ENCODE results near the gene SDC4. TPM values are rescaled to one million over a fixed set of nuclear protein-coding genes. Genes with fewer than 3 reads are reported as not detected.

SDC4 gene
- total and polyA plus RNA-seq, 9 of the 15 experiments (the other 6 are each of a cell fraction or from before 2014, with no cell fraction given), result 2.1 to 10.7 (median 6.3) TPM

- TF ChIP-seq, protein P1, sequence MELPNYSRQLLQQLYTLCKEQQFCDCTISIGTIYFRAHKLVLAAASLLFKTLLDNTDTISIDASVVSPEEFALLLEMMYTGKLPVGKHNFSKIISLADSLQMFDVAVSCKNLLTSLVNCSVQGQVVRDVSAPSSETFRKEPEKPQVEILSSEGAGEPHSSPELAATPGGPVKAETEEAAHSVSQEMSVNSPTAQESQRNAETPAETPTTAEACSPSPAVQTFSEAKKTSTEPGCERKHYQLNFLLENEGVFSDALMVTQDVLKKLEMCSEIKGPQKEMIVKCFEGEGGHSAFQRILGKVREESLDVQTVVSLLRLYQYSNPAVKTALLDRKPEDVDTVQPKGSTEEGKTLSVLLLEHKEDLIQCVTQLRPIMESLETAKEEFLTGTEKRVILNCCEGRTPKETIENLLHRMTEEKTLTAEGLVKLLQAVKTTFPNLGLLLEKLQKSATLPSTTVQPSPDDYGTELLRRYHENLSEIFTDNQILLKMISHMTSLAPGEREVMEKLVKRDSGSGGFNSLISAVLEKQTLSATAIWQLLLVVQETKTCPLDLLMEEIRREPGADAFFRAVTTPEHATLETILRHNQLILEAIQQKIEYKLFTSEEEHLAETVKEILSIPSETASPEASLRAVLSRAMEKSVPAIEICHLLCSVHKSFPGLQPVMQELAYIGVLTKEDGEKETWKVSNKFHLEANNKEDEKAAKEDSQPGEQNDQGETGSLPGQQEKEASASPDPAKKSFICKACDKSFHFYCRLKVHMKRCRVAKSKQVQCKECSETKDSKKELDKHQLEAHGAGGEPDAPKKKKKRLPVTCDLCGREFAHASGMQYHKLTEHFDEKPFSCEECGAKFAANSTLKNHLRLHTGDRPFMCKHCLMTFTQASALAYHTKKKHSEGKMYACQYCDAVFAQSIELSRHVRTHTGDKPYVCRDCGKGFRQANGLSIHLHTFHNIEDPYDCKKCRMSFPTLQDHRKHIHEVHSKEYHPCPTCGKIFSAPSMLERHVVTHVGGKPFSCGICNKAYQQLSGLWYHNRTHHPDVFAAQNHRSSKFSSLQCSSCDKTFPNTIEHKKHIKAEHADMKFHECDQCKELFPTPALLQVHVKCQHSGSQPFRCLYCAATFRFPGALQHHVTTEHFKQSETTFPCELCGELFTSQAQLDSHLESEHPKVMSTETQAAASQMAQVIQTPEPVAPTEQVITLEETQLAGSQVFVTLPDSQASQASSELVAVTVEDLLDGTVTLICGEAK (IDR thresholded peaks at IDR 0.05), result no peak
- TF ChIP-seq, protein P1 (CRISPR knock-in tag; IDR thresholded peaks at IDR 0.05), result no peak
These were observed 36.0 kb downstream of the SDC4 start (continued) for GRCh38 chr20:45312241-45312640.

Data from K562 (cell line).